ENCODE data around the gene RNF6.

RNF6 gene

DNA sequence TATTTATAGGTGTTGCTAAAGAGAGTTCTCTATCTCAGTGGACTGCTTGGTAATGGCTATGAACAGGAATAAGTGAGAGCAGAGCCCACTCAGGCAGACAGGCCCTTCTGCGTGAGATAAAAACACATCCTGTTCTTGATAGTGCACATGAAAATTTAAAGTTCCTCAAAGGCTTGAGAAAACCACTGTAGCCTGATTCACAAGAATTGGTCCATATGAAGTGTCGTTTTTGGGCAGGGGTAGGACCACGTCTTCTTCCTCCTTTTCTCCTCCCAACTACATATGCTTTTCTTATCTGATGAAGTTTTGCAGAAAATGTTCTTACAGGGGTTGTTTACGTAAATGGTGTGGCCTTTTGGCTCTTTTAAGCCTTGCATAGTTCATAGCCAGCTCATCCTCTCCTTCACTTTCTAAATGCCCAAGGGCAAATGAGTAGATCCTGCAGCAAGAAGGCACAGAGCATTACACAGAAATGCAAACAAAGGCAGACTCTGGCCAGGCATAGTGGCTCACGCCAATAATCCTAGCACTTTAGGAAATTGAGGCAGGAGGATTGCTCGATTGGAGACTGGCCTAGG, 53.8 kb downstream of the RNF6 start:
- TF ChIP-seq, protein P1, sequence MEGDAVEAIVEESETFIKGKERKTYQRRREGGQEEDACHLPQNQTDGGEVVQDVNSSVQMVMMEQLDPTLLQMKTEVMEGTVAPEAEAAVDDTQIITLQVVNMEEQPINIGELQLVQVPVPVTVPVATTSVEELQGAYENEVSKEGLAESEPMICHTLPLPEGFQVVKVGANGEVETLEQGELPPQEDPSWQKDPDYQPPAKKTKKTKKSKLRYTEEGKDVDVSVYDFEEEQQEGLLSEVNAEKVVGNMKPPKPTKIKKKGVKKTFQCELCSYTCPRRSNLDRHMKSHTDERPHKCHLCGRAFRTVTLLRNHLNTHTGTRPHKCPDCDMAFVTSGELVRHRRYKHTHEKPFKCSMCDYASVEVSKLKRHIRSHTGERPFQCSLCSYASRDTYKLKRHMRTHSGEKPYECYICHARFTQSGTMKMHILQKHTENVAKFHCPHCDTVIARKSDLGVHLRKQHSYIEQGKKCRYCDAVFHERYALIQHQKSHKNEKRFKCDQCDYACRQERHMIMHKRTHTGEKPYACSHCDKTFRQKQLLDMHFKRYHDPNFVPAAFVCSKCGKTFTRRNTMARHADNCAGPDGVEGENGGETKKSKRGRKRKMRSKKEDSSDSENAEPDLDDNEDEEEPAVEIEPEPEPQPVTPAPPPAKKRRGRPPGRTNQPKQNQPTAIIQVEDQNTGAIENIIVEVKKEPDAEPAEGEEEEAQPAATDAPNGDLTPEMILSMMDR (IDR thresholded peaks at IDR 0.05): no peak
- no peak overlapping the region for H3K4me3 ChIP-seq
- intact Hi-C loops (cut with DNase I; ENCODE audit: low total_unique reads): no loop called here
- no peaks in the 10 kb centered on the region for H3K36me3 ChIP-seq
- H3K9me3 ChIP-seq: no peaks in the 10 kb centered on the region
- no peak overlapping the region for H3K27ac ChIP-seq
- no peaks in the 10 kb centered on the region for H3K27me3 ChIP-seq
- no peaks in the 10 kb centered on the region for H3K4me1 ChIP-seq
- DNase-seq: no peak

- no peaks in the 10 kb centered on the region for H3K27me3 ChIP-seq
- DNase-seq: no peak
- H3K4me1 ChIP-seq: no peaks in the 10 kb centered on the region
- intact Hi-C loops (cut with DNase I; ENCODE audit: low total_unique reads): no loop called here
- H3K36me3 ChIP-seq: no peaks in the 10 kb centered on the region
- H3K9me3 ChIP-seq: no peaks in the 10 kb centered on the region
- TF ChIP-seq, protein P1 (IDR thresholded peaks at IDR 0.05): no peak
- no peak overlapping the region for H3K27ac ChIP-seq
- H3K4me3 ChIP-seq: no peak overlapping the region
Observed at GRCh38 chr13:26163812-26164211, 58.3 kb downstream of the RNF6 start.
